DOHH2 (cell line): ENCODE measurements around the gene RFC4.
"Not testable (repeated sequence)": the region's sequence is repeated elsewhere in the genome, so short reads cannot be mapped to it uniquely, and the experiment has no call there.

Experiments
- H3F3A ChIP-seq: fragments of 200-600 bp; sonication (generic), shearing (Covaris generic); 2 replicates; pipeline ENCODE4 v1.6.0; 2016; ENCODE audit warnings: antibody characterized with exemption, mild to moderate bottlenecking; ENCODE audit not compliant: control insufficient read depth, insufficient read depth
- H3K27ac ChIP-seq: fragments of 200-600 bp; sonication (generic); 2 replicates; pipeline ENCODE4 v1.5.1; 2014; ENCODE audit warnings: low read depth, mild to moderate bottlenecking, low read length, moderate library complexity
- H3K27me3 ChIP-seq: fragments of 200-600 bp; sonication (generic); 2 replicates; pipeline ENCODE4 v1.6.1; 2014; ENCODE audit warnings: mild to moderate bottlenecking, low read length, mixed read lengths; ENCODE audit not compliant: control insufficient read depth
- H3K36me3 ChIP-seq: fragments of 200-600 bp; sonication (generic); 2 replicates; pipeline ENCODE4 v1.6.1; 2014; ENCODE audit warnings: mild to moderate bottlenecking, low read length, moderate library complexity, mixed read lengths; ENCODE audit not compliant: control insufficient read depth
- H3K4me1 ChIP-seq: fragments of 200-600 bp; sonication (generic); 2 replicates; pipeline ENCODE4 v1.6.1; 2014; ENCODE audit warnings: mild to moderate bottlenecking, low read length, mixed read lengths; ENCODE audit not compliant: control insufficient read depth
- H3K4me2 ChIP-seq: fragments of 200-600 bp; sonication (generic); 2 replicates; pipeline ENCODE4 v1.6.0; 2014; ENCODE audit warnings: mild to moderate bottlenecking, low read length, moderate library complexity
- H3K4me3 ChIP-seq: fragments of 200-600 bp; sonication (generic); 2 replicates; pipeline ENCODE4 v1.5.1; 2014; ENCODE audit warnings: mild to moderate bottlenecking, low read length, mixed read lengths
- H3K79me2 ChIP-seq: fragments of 200-600 bp; sonication (generic); 2 replicates; pipeline ENCODE4 v1.6.1; 2014; ENCODE audit warnings: mild to moderate bottlenecking, low read length, mixed read lengths; ENCODE audit not compliant: control insufficient read depth
- H3K9me2 ChIP-seq: fragments of 200-600 bp; sonication (generic); replicated peaks from 2 replicates; pipeline ENCODE4 v1.6.1; 2014; ENCODE audit warnings: mild to moderate bottlenecking, low read length, mixed read lengths; ENCODE audit not compliant: control insufficient read depth
- H3K9me3 ChIP-seq: fragments of 200-600 bp; sonication (generic); 2 replicates; pipeline ENCODE4 v1.6.1; 2014; ENCODE audit warnings: antibody characterized with exemption, low read length, mixed read lengths; ENCODE audit not compliant: control insufficient read depth, insufficient read depth
- H4K20me1 ChIP-seq: fragments of 200-600 bp; sonication (generic); 2 replicates; pipeline ENCODE4 v1.6.0; 2014; ENCODE audit warnings: low read depth, mild to moderate bottlenecking, antibody characterized with exemption, low read length, moderate library complexity; ENCODE audit not compliant: control insufficient read depth, insufficient read depth
- CTCF ChIP-seq: fragments of 200-600 bp; sonication (generic); IDR thresholded peaks from one replicate; pipeline ENCODE4 v1.5.1; 2014; ENCODE audit warnings: antibody characterized with exemption, mild to moderate bottlenecking, low read depth, low read length; ENCODE audit not compliant: poor library complexity, severe bottlenecking
- EZH2phosphoT487 ChIP-seq: fragments of 200-600 bp; sonication (generic); IDR thresholded peaks from 2 replicates; pipeline ENCODE4 v1.6.1; 2017; ENCODE audit warnings: borderline replicate concordance, mild to moderate bottlenecking, antibody characterized with exemption, low read length, moderate library complexity, mixed read lengths

Gene RFC4

GRCh38 chr3:186815435-186815834 lies 9.2 kb upstream of the RFC4 start:
- Histone ChIP-seq H3F3A (no peaks in the 10 kb centered on the region), H3K4me1 (no peaks in the 10 kb centered on the region), H3K27me3 (no peaks in the 10 kb centered on the region), H3K27ac (no peak overlapping the region), H3K79me2 (no peaks in the 10 kb centered on the region), H3K9me3 (no peaks in the 10 kb centered on the region), H3K36me3 (no peaks in the 10 kb centered on the region), H3K4me2 (no peak overlapping the region), H3K4me3 (no peak overlapping the region), H3K9me2 (no peaks in the 10 kb centered on the region), H4K20me1 (no peaks in the 10 kb centered on the region)
- TF ChIP-seq EZH2phosphoT487 (no peak), CTCF (no peak)

GRCh38 chr3:186814100-186814499 lies 7.8 kb upstream of the RFC4 start:
- no peaks in the 10 kb centered on the region for H3K9me3 ChIP-seq
- no peak for TF ChIP-seq CTCF
- TF ChIP-seq EZH2phosphoT487 = no peak
- H3K4me3 ChIP-seq = no peak overlapping the region
- no peaks in the 10 kb centered on the region for H4K20me1 ChIP-seq
- H3K4me1 ChIP-seq = no peaks in the 10 kb centered on the region
- H3K27me3 ChIP-seq = no peaks in the 10 kb centered on the region
- no peaks in the 10 kb centered on the region for H3K36me3 ChIP-seq
- H3K79me2 ChIP-seq = no peaks in the 10 kb centered on the region
- H3F3A ChIP-seq = no peaks in the 10 kb centered on the region
- H3K27ac ChIP-seq = no peak overlapping the region
- no peak overlapping the region for H3K4me2 ChIP-seq
- no peaks in the 10 kb centered on the region for H3K9me2 ChIP-seq

GRCh38 chr3:186811313-186811712 lies 5.0 kb upstream of the RFC4 start:
- H3K9me3 ChIP-seq, H3K79me2 ChIP-seq, H3K4me2 ChIP-seq, H3K27me3 ChIP-seq, H3K9me2 ChIP-seq, H4K20me1 ChIP-seq, H3F3A ChIP-seq, H3K4me3 ChIP-seq, H3K27ac ChIP-seq, H3K36me3 ChIP-seq: not testable (repeated sequence)
- peaks cover 11% of the 10 kb centered on the region for H3K4me1 ChIP-seq

GRCh38 chr3:186810336-186810996 lies 4.2 kb upstream of the RFC4 start:
- Histone ChIP-seq H3K9me3 (no peaks in the 10 kb centered on the region), H3K4me3 (no peak overlapping the region), H3K4me2 (no peak overlapping the region), H3K36me3 (peaks cover 7% of the 10 kb centered on the region), H3K27me3 (no peaks in the 10 kb centered on the region), H3K27ac (no peak overlapping the region), H4K20me1 (no peaks in the 10 kb centered on the region), H3F3A (0 out of 2 replicates have a peak, but pooled peaks cover 6% of the 10 kb centered on the region), H3K9me2 (no peaks in the 10 kb centered on the region), H3K79me2 (peaks cover 18% of the 10 kb centered on the region), H3K4me1 (peaks cover 12% of the 10 kb centered on the region)
- TF ChIP-seq EZH2phosphoT487 (no peak), CTCF (no peak)
